Hematopoietic multipotent progenitor cell treated with erythropoietin and hydrocortisone succinate and interleukin-3 and kit ligand, for 4 days (in vitro differentiated cells): ENCODE measurements around the gene PDE4D.
A peak's percentile ranks its signal among the peaks of the same experiment; 100 is the strongest.

Source experiments
- DNase-seq: peaks from one replicate; pipeline ENCODE4 v3.0.0-alpha.2; 2015

The PDE4D gene

GRCh38 chr5:59838067-59838466 lies 55.5 kb downstream of the PDE4D start:
- no peak for DNase-seq

DNA sequence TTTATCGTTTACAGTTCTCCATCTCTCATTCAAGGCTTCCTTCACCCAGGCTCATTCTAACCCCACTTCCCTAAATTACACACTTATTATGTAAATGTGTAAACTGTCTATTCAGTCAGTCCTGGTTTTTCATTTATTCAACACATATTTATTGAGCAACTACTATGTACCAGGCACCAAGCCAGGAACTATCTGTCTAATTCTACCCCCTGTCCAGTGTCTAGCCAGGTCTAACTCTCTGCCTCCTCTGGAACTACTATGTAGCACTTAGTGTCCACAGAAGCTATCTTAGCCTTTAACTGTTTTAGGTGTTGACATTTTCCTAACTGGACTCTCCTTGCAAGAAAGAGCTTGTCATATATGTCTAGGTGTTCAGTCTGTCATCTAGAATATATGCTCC lies 56.5 kb downstream of the PDE4D start:
- no peak for DNase-seq

DNA sequence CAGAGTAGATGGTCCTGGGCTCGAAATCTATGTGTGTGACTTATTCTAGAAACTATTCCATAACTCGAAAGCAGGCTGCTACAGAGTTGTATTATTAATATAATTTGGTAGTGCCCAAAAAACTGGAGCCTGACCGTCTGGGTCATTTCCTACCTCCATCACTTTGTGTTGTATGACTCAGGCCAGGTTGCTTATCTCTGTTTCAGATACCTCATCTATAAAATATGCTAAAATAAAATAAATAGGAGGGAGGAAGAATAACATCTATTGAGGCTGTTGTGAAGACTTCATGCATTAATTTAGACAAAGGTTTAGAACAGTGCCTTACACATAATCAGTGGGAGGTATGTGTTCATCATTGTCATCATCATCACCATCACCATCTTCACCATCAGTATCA lies 57.7 kb downstream of the PDE4D start:
- no peak for DNase-seq

DNA sequence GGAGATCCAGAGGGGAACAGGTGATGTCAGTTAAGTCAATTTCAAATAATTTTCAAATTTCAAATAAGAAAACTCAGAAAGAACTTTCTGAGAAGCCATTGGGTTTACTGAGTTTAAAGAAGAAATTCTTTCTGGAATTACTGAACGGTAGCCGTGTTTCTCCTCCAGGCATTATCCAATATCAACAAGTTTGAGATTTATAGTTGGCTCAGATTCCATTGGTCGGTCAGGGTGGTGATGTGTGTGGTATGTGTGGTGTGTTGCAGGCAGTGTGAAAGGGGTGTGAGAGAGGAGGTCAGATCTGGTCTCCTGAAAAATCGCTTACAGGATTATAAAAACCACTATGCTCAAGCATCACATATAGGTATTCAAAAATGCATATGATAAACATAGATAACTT lies 60.1 kb downstream of the PDE4D start:
- DNase-seq: no peak

DNA sequence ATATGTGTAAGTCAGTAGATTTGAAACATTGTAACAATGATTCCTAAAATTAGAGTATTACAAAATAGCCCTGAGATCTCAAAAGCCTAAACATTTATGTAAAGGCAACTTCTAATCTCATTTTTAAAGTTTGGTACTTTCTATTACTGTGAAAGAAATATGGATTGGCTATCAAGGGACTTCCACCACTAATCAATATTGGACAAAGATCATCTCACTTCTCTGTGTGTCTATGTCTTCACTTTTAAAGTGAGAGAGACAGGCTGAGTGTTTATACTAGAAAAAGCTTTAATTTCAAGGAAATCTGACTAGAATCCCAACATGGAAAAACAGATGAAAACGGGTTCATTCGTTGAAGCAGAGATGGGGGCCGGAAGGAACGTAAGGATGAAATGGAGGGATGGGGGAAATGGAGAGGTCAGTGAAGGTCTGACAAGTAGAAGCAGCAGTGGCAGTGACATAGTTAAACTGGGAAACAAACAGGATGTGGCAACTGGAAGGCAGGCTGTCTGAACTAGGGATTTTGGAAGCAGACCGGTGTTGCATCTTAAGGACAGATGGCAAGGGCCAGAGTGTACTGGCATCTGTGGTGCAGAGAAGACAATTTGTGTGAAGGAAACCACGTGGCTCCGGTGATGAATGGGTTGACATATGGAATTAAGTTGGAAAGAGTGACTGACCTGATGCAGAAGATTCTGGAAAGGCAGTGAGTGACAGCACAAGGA lies 60.8 kb downstream of the PDE4D start:
- no peak for DNase-seq

- no peak for DNase-seq
Observed at GRCh38 chr5:59831326-59832010, 62.1 kb downstream of the PDE4D start.

- no peak for DNase-seq
Observed at GRCh38 chr5:59830536-59831200, 62.9 kb downstream of the PDE4D start.

DNA sequence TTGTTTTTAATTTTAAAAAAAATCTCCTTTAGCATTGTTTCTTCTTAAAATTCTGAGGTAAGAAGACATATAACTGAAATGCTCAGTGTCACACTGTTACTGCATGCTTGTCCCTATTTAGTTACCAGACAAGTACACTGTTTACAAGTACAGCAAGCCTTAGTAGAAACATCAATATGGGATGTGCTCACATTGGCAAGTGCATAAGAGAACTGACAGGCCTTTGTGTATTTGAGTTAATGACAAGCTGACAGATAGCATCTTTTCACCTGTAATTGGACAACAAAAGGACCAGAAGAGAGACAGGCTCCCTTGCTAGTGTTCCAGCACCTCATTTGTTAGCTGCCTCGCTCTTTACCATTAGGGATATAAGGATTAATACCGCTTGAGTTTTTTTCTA lies 63.6 kb downstream of the PDE4D start:
- DNase-seq: no peak

DNA sequence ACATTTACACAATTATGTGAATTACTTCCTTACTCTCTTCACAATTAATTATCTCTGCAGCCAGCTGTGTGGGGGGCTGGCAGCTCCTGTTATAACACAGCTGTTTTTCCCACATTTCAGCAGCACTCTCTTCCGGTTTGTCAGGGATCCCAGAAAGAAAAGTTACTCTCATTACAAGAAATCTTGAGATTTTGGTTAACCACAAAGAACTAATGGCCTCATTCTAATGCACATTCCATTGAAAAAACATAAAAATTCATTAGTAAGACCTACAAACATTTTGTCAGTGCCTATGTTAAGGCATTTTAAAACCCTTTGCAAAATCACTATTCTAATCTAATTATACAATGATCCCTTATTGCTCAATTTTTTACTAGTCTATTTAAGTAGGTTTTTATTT lies 64.1 kb downstream of the PDE4D start:
- DNase-seq: no peak

GRCh38 chr5:59828623-59829022 lies 64.9 kb downstream of the PDE4D start:
- DNase-seq: no peak

DNA sequence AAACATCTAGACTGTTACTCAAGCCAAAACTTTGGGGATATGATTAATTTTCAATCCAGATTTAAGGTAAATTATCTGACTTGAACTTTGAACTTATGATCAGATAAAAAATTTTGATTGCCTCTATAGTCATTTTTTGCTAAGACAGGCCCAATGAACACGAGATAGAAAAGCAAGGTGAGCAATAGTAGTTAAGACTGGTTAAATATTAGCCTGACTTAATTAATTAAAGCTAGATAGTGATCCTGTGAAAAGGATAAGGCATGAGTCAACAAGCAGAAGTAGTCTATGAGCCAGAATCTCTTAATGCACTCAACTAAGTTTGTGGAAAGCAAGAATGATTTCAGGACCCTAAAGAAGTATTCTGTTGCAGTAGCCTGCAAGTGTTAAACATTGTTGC lies 66.5 kb downstream of the PDE4D start:
- no peak for DNase-seq

DNA sequence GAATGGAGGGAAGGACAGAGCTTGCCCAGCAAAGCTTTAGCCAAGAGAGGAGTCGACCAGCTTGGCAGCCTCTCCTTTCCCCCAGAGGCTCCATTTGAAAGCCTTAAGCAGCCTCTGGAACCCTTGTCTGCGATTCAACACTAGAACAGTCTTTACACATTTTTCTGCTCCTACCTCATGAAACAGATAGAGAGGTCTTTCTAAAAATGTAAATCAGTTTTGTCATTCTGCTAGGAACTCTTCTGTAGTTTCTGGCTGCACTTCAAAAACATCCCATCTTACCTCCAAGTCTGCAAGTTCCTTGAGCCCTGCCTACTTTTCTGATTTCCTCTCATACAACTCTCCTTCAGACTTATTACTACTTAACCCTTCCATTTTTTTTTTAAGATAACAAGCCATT lies 70.1 kb downstream of the PDE4D start:
- no peak for DNase-seq

DNA sequence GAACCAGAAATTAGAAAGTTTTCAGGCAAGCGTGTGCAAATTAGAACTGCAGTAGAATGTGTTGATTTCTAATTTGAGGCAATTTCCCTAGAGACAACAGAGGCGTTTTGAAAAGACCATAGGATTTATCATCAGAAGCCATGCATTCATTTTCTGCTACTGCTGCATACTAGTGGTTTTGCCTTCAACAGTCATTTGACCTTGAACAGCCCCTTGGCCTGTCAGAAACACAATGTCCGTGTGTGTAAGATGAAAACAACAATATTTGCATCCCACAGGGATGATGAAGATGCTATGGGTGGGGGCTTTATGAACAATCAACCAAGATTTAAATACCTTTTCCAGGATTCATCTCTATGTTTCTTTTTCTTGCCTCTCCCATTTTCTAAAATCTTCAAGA lies 73.7 kb downstream of the PDE4D start:
- DNase-seq: no peak

GRCh38 chr5:59817536-59817935 lies 76.0 kb downstream of the PDE4D start:
- no peak for DNase-seq

DNA sequence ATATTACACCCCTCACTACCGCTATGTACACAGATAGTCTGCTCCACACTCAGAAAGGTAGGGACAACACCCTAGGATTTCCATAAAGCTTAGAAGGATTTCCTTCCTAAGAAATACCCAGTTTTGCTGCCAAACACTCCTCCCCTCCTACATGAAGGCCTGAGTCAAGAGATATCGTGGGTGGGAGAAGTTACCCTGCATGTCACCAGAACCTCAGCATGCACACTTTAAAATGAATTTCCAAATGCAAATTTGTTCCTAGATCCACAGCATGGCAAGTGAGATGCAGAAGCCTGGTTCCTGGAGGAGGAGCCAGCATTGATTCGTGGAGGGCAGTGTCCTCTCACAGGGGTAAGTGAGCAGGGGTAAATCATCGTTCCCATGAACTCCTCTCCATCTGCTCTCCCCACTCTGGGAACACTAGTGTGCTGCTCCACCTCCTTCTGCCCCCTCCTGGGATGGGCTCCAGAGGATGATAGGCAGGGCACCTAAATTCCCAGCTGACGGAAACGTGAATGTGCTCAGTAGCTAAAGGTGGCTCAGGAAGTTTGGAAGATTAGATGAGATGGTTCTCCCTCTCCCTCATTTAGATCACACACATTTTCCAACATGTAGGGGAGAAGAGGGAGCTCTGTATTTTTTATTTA lies 76.7 kb downstream of the PDE4D start:
- no peak for DNase-seq

DNA sequence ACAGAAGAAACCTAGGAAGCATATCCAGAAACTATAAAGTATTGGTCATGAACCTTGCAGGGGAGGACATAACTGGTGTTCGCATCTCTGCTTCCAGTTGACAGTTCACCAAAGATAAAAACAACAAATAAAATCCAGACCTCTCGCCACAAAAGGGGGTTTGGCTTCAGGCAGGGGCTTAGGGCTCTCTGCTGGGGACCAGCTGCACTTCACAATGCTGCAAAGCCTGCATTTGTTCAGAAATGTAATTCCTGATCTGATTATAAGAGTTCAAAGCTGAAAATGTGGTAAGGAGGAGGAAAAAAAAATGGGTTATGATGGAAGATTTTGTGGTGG lies 79.0 kb downstream of the PDE4D start:
- DNase-seq: no peak

DNA sequence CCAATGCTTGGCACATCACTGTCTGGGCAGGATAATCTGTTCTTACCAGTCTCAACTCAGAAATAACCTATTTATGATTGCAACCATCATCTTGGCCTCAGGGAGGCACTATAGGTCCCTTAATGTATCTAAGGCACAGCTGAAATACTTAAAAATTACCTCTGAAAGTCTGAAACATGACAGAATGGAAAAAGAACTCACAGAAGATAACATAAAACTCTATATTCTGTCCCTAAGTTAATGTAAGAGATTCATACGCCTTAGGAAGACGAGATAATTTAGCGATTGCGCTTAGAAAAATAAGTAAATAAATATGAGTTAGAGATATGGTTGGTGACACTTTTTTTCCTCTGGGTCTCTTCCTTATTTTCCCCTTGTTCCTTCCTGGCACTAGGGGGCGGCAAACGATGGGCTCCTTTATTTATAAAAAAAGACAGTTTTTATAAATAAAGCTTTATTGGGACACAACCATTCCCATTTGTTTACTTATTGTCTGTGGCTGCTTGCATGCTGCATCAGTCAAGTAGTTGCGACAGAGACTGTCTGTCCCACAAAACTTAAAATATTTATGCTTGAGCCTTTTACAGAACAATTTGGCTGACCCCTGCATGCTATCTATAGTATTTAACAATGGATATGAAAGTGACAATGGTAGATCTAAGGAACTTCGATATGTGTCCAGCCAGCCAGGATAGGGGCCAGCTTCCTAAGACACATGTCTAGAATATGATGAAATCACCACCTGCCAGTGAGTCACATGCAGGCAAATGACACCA lies 79.6 kb downstream of the PDE4D start:
- DNase-seq: peak; percentile 86

DNA sequence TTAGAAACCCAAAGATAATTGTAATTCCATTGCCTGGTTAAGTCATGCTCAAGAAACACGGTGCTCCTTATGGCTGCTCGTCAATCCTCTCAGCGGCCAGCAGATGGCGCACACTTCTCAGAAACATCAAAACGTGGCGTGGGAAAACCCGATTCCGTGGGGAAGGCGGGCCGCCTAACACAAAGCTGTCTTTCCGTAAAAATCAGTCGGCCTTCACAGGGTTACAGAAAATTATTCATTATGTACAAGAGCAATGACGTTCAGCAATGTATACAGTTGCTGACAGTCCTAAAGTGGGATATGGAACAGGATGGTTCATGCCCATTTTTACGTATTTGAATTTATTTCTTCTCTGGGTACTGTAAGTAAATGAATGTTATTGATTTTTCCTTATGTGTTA lies 83.5 kb downstream of the PDE4D start:
- peak; percentile 78 for DNase-seq

DNA sequence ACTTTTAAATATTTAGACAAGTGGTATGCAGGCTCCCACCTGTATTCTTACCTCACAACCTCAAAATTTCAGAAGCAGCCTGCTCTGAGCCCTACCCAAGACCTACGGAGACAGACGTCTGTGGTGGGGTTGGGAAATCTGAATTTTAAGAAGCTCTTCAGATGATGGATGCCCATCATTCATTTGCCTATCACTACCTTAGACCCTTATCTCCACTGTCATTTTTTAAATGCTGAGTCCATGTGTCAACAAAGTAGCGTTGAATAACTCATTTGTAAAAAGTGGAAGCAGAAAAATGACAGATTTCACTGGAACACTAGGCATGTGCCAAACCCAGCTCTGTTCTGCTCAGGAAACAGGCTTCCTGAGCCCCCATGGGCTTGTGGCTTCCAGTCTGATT lies 85.7 kb downstream of the PDE4D start:
- DNase-seq: no peak

GRCh38 chr5:59800347-59800893 lies 93.1 kb downstream of the PDE4D start:
- no peak for DNase-seq

DNA sequence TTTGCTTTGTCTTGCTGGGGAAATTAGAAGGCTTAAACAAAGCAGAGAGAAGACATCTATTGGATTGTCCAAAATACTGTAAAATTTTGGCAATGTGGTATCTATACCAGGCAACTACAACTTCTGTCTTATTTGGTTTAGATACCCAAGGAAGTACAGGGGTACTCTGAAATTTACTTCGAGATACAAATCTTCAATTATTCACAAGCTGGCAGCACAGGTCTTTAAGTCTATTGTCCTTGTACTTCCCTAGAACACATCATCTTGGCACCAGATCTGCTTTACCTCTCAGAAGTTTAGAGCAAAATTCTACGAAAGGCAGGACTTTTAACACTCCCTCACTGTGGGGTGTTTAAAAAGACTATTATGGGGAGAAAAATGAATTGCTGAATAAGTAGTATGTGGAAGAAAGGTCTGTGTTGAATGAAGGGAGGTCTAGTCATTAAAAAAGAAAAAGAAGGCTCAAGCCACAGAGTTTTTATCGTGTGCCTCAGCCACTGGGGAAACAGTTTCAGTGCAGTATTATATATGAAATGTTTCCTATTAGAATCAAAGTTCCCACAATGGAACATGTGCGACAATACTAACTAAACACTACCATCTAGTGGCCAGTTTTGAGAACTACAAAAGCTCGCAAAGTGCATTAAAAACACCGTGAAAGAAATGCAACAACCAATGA lies 93.7 kb downstream of the PDE4D start:
- peak; percentile 79 for DNase-seq
